ENCODE results near the gene ARFGAP2. TPM values are rescaled to one million over a fixed set of nuclear protein-coding genes. Genes with fewer than 3 reads are reported as not detected.

Gene ARFGAP2
- polyA plus RNA-seq, 1 donor from 2014 or later = 213 TPM

DNA sequence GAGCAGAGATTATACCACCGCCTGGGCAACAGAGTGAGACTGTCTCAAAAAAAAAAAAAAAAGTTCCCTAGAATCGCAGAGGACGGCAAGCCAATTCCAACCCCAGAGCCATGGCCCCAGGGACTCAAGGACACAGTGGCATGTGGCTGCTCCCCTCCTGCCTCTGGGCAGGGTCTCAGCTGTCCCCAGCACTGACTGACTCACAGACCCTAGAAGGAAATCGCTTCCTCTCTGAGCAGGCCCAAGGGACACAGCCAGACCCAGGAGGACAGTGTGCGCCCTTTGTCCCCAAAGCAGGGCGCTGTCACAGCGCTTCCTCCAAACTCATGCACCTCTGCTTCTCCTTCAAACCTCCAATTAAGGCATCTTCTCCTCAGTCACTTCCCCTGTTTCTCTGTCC is 7.3 kb upstream of the ARFGAP2 start:
- Histone ChIP-seq H3K4me3 (ENCODE audit: low read length) (no peak overlapping the region), H3K27ac (ENCODE audit: low read length) (no peak overlapping the region), H3F3A (ENCODE audit: insufficient read depth, low read length, poor library complexity, severe bottlenecking) (no peaks in the 10 kb centered on the region), H3K4me2 (ENCODE audit: low read length) (no peak overlapping the region), H3K9me2 (ENCODE audit: insufficient read depth, low read length) (no peaks in the 10 kb centered on the region), H3K27me3 (ENCODE audit: insufficient read depth, low read depth, low read length) (peaks cover 46% of the 10 kb centered on the region), H3K36me3 (ENCODE audit: insufficient read depth, low read length) (no peaks in the 10 kb centered on the region), H3K79me2 (replicated peaks; ENCODE audit: insufficient read depth, low read length) (no peaks in the 10 kb centered on the region), H3K9me3 (ENCODE audit: low read length) (no peaks in the 10 kb centered on the region), H3K9ac (ENCODE audit: low read length) (no peak overlapping the region), H4K20me1 (ENCODE audit: insufficient read depth) (no peaks in the 10 kb centered on the region), H2AFZ (ENCODE audit: low read depth, low read length) (no peak overlapping the region)
- TF ChIP-seq REST (IDR thresholded peaks at IDR 0.05; ENCODE audit: borderline replicate concordance) (no peak), SMC3 (conservative IDR thresholded peaks at IDR 0.05; ENCODE audit: poor library complexity) (no peak), TAF1 (IDR thresholded peaks at IDR 0.05; ENCODE audit: low read depth) (no peak), MXI1 (conservative IDR thresholded peaks at IDR 0.05; ENCODE audit: poor library complexity, severe bottlenecking) (no peak), POLR2AphosphoS5 (IDR thresholded peaks at IDR 0.05) (no peak), RAD21 (conservative IDR thresholded peaks at IDR 0.05) (no peak), EZH2 (IDR thresholded peaks at IDR 0.05; ENCODE audit: borderline replicate concordance, insufficient read depth, low read length, poor library complexity, severe bottlenecking) (no peak), EP300 (conservative IDR thresholded peaks at IDR 0.05; ENCODE audit: poor library complexity, severe bottlenecking) (no peak), CTCF (IDR thresholded peaks at IDR 0.05; ENCODE audit: poor library complexity, severe bottlenecking) (no peak)

DNA sequence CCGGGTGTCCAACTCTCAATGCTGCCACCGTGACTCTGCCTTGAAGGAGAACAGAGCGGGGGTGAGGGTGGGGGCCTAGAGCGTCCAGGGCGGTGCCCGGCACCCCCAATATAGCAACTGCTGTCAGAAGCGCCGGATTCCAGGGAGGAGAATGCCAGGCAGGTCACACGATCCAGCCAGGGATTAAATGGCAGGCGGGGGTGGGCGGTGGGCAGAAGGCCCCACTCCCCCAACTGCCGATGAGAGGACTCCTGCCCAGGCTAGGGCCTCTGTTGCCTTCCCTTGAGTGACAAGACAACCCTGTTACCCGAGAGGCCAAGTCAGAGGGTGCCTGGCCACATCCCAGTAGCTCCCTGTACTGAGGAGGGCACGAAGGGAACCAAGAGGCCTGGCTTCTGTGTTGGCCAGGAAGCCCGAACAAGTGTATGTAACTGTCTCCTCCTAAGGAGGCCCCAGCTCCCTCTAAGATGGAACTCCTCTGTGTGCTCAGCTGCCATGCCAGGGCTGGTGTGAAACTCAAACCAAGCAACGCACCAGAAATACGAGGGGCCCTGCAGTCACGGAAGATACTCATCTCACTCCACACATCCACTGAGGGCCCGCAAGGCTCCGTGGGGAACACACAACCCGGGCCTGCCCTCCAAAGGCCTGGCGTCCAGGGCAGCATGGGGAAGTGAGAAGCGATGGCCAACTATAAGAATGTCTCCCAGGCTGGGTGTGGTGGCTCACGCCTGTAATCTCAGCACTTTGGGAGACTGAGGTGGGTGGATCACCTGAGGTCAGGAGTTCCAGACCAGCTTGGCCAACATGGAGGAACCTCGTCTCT is 6.6 kb upstream of the ARFGAP2 start:
- Histone ChIP-seq H3K27me3 (ENCODE audit: insufficient read depth, low read depth, low read length) (peaks cover 40% of the 10 kb centered on the region), H2AFZ (ENCODE audit: low read depth, low read length) (no peak overlapping the region), H4K20me1 (ENCODE audit: insufficient read depth) (no peaks in the 10 kb centered on the region), H3K9ac (ENCODE audit: low read length) (no peak overlapping the region), H3K9me2 (ENCODE audit: insufficient read depth, low read length) (no peaks in the 10 kb centered on the region), H3K4me2 (ENCODE audit: low read length) (no peak overlapping the region), H3F3A (ENCODE audit: insufficient read depth, low read length, poor library complexity, severe bottlenecking) (no peaks in the 10 kb centered on the region), H3K4me3 (ENCODE audit: low read length) (no peak overlapping the region), H3K79me2 (replicated peaks; ENCODE audit: insufficient read depth, low read length) (no peaks in the 10 kb centered on the region), H3K27ac (ENCODE audit: low read length) (no peak overlapping the region), H3K9me3 (ENCODE audit: low read length) (no peaks in the 10 kb centered on the region), H3K36me3 (ENCODE audit: insufficient read depth, low read length) (no peaks in the 10 kb centered on the region)
- no peak for TF ChIP-seq REST (IDR thresholded peaks at IDR 0.05; ENCODE audit: borderline replicate concordance)
- no peak for TF ChIP-seq EP300 (conservative IDR thresholded peaks at IDR 0.05; ENCODE audit: poor library complexity, severe bottlenecking)
- no peak for TF ChIP-seq CTCF (IDR thresholded peaks at IDR 0.05; ENCODE audit: poor library complexity, severe bottlenecking)
- no peak for TF ChIP-seq SMC3 (conservative IDR thresholded peaks at IDR 0.05; ENCODE audit: poor library complexity)
- TF ChIP-seq MXI1 (conservative IDR thresholded peaks at IDR 0.05; ENCODE audit: poor library complexity, severe bottlenecking) = no peak
- TF ChIP-seq RAD21 (conservative IDR thresholded peaks at IDR 0.05) = no peak
- TF ChIP-seq POLR2AphosphoS5 (IDR thresholded peaks at IDR 0.05) = no peak
- no peak for TF ChIP-seq TAF1 (IDR thresholded peaks at IDR 0.05; ENCODE audit: low read depth)
